Measurements from ENCODE around the gene SLC6A11. TPM values are rescaled to one million over a fixed set of nuclear protein-coding genes. Genes with fewer than 3 reads are reported as not detected.

Gene SLC6A11
- polyA plus RNA-seq, 1 donor (not counting 4 experiments of a cell fraction or from before 2014, with no cell fraction given) = 9.8 TPM

- dilution Hi-C loops (cut with MboI; ENCODE audit: extremely low pct_ligation_motif_present, low sequenced_read_pairs) = no loop called here
- Histone ChIP-seq H3K9ac (ENCODE audit: control insufficient read depth, extremely low read depth, insufficient read depth, low read length) (peak overlapping the region; percentile 0), H4K20me1 (ENCODE audit: control insufficient read depth, extremely low read depth, insufficient read depth, low read length) (no peaks in the 10 kb centered on the region), H3K9me1 (ENCODE audit: control insufficient read depth, extremely low read depth, insufficient read depth, low read length) (no peaks in the 10 kb centered on the region), H3K4me1 (ENCODE audit: control insufficient read depth, extremely low read depth, insufficient read depth, low read length) (peaks cover 26% of the 10 kb centered on the region), H3K79me2 (ENCODE audit: control insufficient read depth, insufficient read depth, low read length) (no peaks in the 10 kb centered on the region), H3K27ac (ENCODE audit: control insufficient read depth, insufficient read depth, low read length) (peak overlapping the region; percentile 67), H3K4me3 (ENCODE audit: control insufficient read depth in 2 of 3, extremely low read depth in 1 of 3, insufficient read depth in 2 of 3, low read depth in 1 of 3, low read length in 3 of 3) (no peak overlapping the region), H3K36me3 (ENCODE audit: control insufficient read depth in 2 of 2, extremely low read depth in 1 of 2, insufficient read depth in 2 of 2, low read length in 2 of 2) (no peaks in the 10 kb centered on the region), H3K4me2 (ENCODE audit: control insufficient read depth, extremely low read depth, insufficient read depth, low read depth, low read length) (peak overlapping the region; percentile 39), H3K27me3 (ENCODE audit: control insufficient read depth, extremely low read depth, insufficient read depth, low read length) (no peaks in the 10 kb centered on the region), H3K9me3 (ENCODE audit: control insufficient read depth, low read depth, low read length) (peaks cover 15% of the 10 kb centered on the region), H2AFZ (ENCODE audit: control insufficient read depth, low read length) (peak overlapping the region; percentile 2)
- peak in 2 of 3 experiments; percentile 21 to 31 for TF ChIP-seq CTCF (optimal IDR thresholded peaks at IDR 0.05 in 1 of 3, IDR thresholded peaks at IDR 0.05 in 1 of 3, conservative IDR thresholded peaks at IDR 0.05 in 1 of 3; ENCODE audit: extremely low read depth in 1 of 3, insufficient read depth in 2 of 3, low read length in 3 of 3)
- TF ChIP-seq EZH2 (IDR thresholded peaks at IDR 0.05; ENCODE audit: low read length) = no peak
- peak; percentile 81 for DNase-seq (ENCODE audit: low read depth, low spot score)
- FAIRE-seq = peak; percentile 92
Measured at GRCh38 chr3:10889206-10889960, 73.4 kb downstream of the SLC6A11 start.

GRCh38 chr3:10890665-10891064, 74.6 kb downstream of the SLC6A11 start:
- no peaks in the 10 kb centered on the region for H3K27me3 ChIP-seq (ENCODE audit: control insufficient read depth, extremely low read depth, insufficient read depth, low read length)
- H3K36me3 ChIP-seq (ENCODE audit: control insufficient read depth in 2 of 2, extremely low read depth in 1 of 2, insufficient read depth in 2 of 2, low read length in 2 of 2) = no peaks in the 10 kb centered on the region
- no peak for TF ChIP-seq CTCF (optimal IDR thresholded peaks at IDR 0.05 in 1 of 3, IDR thresholded peaks at IDR 0.05 in 1 of 3, conservative IDR thresholded peaks at IDR 0.05 in 1 of 3; ENCODE audit: extremely low read depth in 1 of 3, insufficient read depth in 2 of 3, low read length in 3 of 3)
- TF ChIP-seq EZH2 (IDR thresholded peaks at IDR 0.05; ENCODE audit: low read length) = no peak
- H3K4me3 ChIP-seq (ENCODE audit: control insufficient read depth in 2 of 3, extremely low read depth in 1 of 3, insufficient read depth in 2 of 3, low read depth in 1 of 3, low read length in 3 of 3) = no peak overlapping the region
- dilution Hi-C loops (cut with MboI; ENCODE audit: extremely low pct_ligation_motif_present, low sequenced_read_pairs) = no loop called here
- H3K79me2 ChIP-seq (ENCODE audit: control insufficient read depth, insufficient read depth, low read length) = no peaks in the 10 kb centered on the region
- H2AFZ ChIP-seq (ENCODE audit: control insufficient read depth, low read length) = no peak overlapping the region
- H3K4me2 ChIP-seq (ENCODE audit: control insufficient read depth, extremely low read depth, insufficient read depth, low read depth, low read length) = no peak overlapping the region
- no peak for DNase-seq (ENCODE audit: low read depth, low spot score)
- no peak overlapping the region for H3K9ac ChIP-seq (ENCODE audit: control insufficient read depth, extremely low read depth, insufficient read depth, low read length)
- no peaks in the 10 kb centered on the region for H4K20me1 ChIP-seq (ENCODE audit: control insufficient read depth, extremely low read depth, insufficient read depth, low read length)
- no peaks in the 10 kb centered on the region for H3K9me1 ChIP-seq (ENCODE audit: control insufficient read depth, extremely low read depth, insufficient read depth, low read length)
- peak; percentile 46 for FAIRE-seq
- peaks cover 15% of the 10 kb centered on the region for H3K9me3 ChIP-seq (ENCODE audit: control insufficient read depth, low read depth, low read length)
- peaks cover 26% of the 10 kb centered on the region for H3K4me1 ChIP-seq (ENCODE audit: control insufficient read depth, extremely low read depth, insufficient read depth, low read length)
- no peak overlapping the region for H3K27ac ChIP-seq (ENCODE audit: control insufficient read depth, insufficient read depth, low read length)
